ENCODE results near the gene CELF4.

Gene CELF4

GRCh38 chr18:37559194-37559593 lies 6.4 kb downstream of the CELF4 start:
- no peak for TF ChIP-seq CTCF (IDR thresholded peaks at IDR 0.05)
- Histone ChIP-seq H3K9ac (no peak overlapping the region), H3K36me3 (ENCODE audit: control insufficient read depth, insufficient read depth, low read length) (no peaks in the 10 kb centered on the region), H3K79me2 (no peaks in the 10 kb centered on the region), H3K27ac (no peak overlapping the region), H2AFZ (no peak overlapping the region), H3K4me3 (ENCODE audit: low read depth, low read length) (no peak overlapping the region), H3K9me3 (ENCODE audit: control insufficient read depth, low read length) (no peaks in the 10 kb centered on the region), H3K4me2 (ENCODE audit: low read length) (no peak overlapping the region), H3K4me1 (no peaks in the 10 kb centered on the region), H3K27me3 (ENCODE audit: control insufficient read depth, insufficient read depth, low read length) (no peaks in the 10 kb centered on the region)

GRCh38 chr18:37554399-37554787 lies 11.2 kb downstream of the CELF4 start:
- Histone ChIP-seq H3K9ac (no peak overlapping the region), H3K9me3 (ENCODE audit: control insufficient read depth, low read length) (no peaks in the 10 kb centered on the region), H3K79me2 (no peaks in the 10 kb centered on the region), H2AFZ (no peak overlapping the region), H3K4me1 (no peaks in the 10 kb centered on the region), H3K27me3 (ENCODE audit: control insufficient read depth, insufficient read depth, low read length) (no peaks in the 10 kb centered on the region), H3K4me3 (ENCODE audit: low read depth, low read length) (no peak overlapping the region), H3K27ac (no peak overlapping the region), H3K36me3 (ENCODE audit: control insufficient read depth, insufficient read depth, low read length) (no peaks in the 10 kb centered on the region), H3K4me2 (ENCODE audit: low read length) (no peak overlapping the region)
- no peak for TF ChIP-seq CTCF (IDR thresholded peaks at IDR 0.05)

- Histone ChIP-seq H3K27ac (no peak overlapping the region), H3K4me1 (no peaks in the 10 kb centered on the region), H3K27me3 (ENCODE audit: control insufficient read depth, insufficient read depth, low read length) (no peaks in the 10 kb centered on the region), H3K9ac (no peak overlapping the region), H3K36me3 (ENCODE audit: control insufficient read depth, insufficient read depth, low read length) (no peaks in the 10 kb centered on the region), H3K4me3 (ENCODE audit: low read depth, low read length) (no peak overlapping the region), H2AFZ (no peak overlapping the region), H3K9me3 (ENCODE audit: control insufficient read depth, low read length) (no peaks in the 10 kb centered on the region), H3K79me2 (no peaks in the 10 kb centered on the region), H3K4me2 (ENCODE audit: low read length) (no peak overlapping the region)
- TF ChIP-seq CTCF (IDR thresholded peaks at IDR 0.05), result peak; percentile 25
Observed at GRCh38 chr18:37553633-37554398, 11.8 kb downstream of the CELF4 start.

- Histone ChIP-seq H3K79me2 (no peaks in the 10 kb centered on the region), H3K4me3 (ENCODE audit: low read depth, low read length) (no peak overlapping the region), H3K27me3 (ENCODE audit: control insufficient read depth, insufficient read depth, low read length) (no peaks in the 10 kb centered on the region), H3K9me3 (ENCODE audit: control insufficient read depth, low read length) (no peaks in the 10 kb centered on the region), H2AFZ (no peak overlapping the region), H3K4me2 (ENCODE audit: low read length) (no peak overlapping the region), H3K27ac (no peak overlapping the region), H3K36me3 (ENCODE audit: control insufficient read depth, insufficient read depth, low read length) (no peaks in the 10 kb centered on the region), H3K4me1 (no peaks in the 10 kb centered on the region), H3K9ac (no peak overlapping the region)
- no peak for TF ChIP-seq CTCF (IDR thresholded peaks at IDR 0.05)
Observed at GRCh38 chr18:37552286-37552685, 13.3 kb downstream of the CELF4 start.

GRCh38 chr18:37551846-37552245 lies 13.8 kb downstream of the CELF4 start:
- no peaks in the 10 kb centered on the region for H3K9me3 ChIP-seq (ENCODE audit: control insufficient read depth, low read length)
- no peaks in the 10 kb centered on the region for H3K27me3 ChIP-seq (ENCODE audit: control insufficient read depth, insufficient read depth, low read length)
- H3K4me2 ChIP-seq (ENCODE audit: low read length), result no peak overlapping the region
- no peak overlapping the region for H3K27ac ChIP-seq
- no peak overlapping the region for H3K4me3 ChIP-seq (ENCODE audit: low read depth, low read length)
- H3K79me2 ChIP-seq, result no peaks in the 10 kb centered on the region
- no peak overlapping the region for H3K9ac ChIP-seq
- no peak for TF ChIP-seq CTCF (IDR thresholded peaks at IDR 0.05)
- H3K4me1 ChIP-seq, result no peaks in the 10 kb centered on the region
- no peaks in the 10 kb centered on the region for H3K36me3 ChIP-seq (ENCODE audit: control insufficient read depth, insufficient read depth, low read length)
- no peak overlapping the region for H2AFZ ChIP-seq
